K562 (cell line): ENCODE results near the gene CD300H. TPM values are rescaled to one million over a fixed set of nuclear protein-coding genes. Genes with fewer than 3 reads are reported as not detected.
A peak's percentile ranks its signal among the peaks of the same experiment; 100 is the strongest.

Experiments
- CBX1 ChIP-seq: sonication (generic); IDR thresholded peaks from 2 replicates; pipeline ENCODE4 v1.6.1; 2016; ENCODE audit warnings: antibody characterized with exemption, low read depth, mild to moderate bottlenecking
- CREM ChIP-seq: IDR thresholded peaks from 2 replicates; pipeline ENCODE4 v1.6.1; 2014; ENCODE audit warnings: antibody characterized with exemption, low read depth
- DDX20 ChIP-seq: fragments of 450-650 bp; IDR thresholded peaks from 2 replicates; pipeline ENCODE4 v1.6.1; 2016; ENCODE audit warnings: missing genetic modification characterization, low read depth, mild to moderate bottlenecking, missing compliant biosample characterization, moderate library complexity
- E2F5 ChIP-seq: sonication (generic); formaldehyde crosslinking; IDR thresholded peaks from 2 replicates; pipeline ENCODE4 v1.8.0; 2022; ENCODE audit warnings: mild to moderate bottlenecking, missing genetic modification reagents
- HINFP ChIP-seq: fragments of 450-650 bp; conservative IDR thresholded peaks from 2 replicates; pipeline ENCODE4 v1.6.1; 2016; ENCODE audit warnings: missing genetic modification characterization, low read depth, mild to moderate bottlenecking, control low read depth, missing compliant biosample characterization
- POLR2H ChIP-seq: IDR thresholded peaks from 2 replicates; pipeline ENCODE4 v1.6.1; 2016; ENCODE audit warnings: missing genetic modification characterization, low read depth, mild to moderate bottlenecking, control low read depth, missing compliant biosample characterization, moderate library complexity
- REST ChIP-seq, 2 experiments: fragments of 450-650 bp; formaldehyde crosslinking in 1 of 2; IDR thresholded peaks; 2 replicates each; pipeline versions ENCODE4 v1.4.0 to v1.6.1; 2014 to 2020; ENCODE audit warnings: mild to moderate bottlenecking in 2 of 2, borderline replicate concordance in 1 of 2, low read depth in 1 of 2
- SOX6 ChIP-seq: fragments of 450-650 bp; IDR thresholded peaks from 2 replicates; pipeline ENCODE4 v1.6.1; 2014; ENCODE audit warnings: mild to moderate bottlenecking
- SPI1 ChIP-seq: IDR thresholded peaks from 2 replicates; pipeline ENCODE4 v1.6.1; 2011; ENCODE audit warnings: low read depth, low read length, control low read depth, borderline replicate concordance
- SREBF1 ChIP-seq: fragments of 150-350 bp; IDR thresholded peaks from 2 replicates; pipeline ENCODE4 v1.6.1; 2014; ENCODE audit warnings: antibody characterized with exemption, low read depth, low read length, borderline replicate concordance
- ZBED1 ChIP-seq: IDR thresholded peaks from 2 replicates; pipeline ENCODE4 v1.6.1; 2014
- ZNF592 ChIP-seq: fragments of 450-650 bp; IDR thresholded peaks from 2 replicates; pipeline ENCODE4 v1.6.1; 2017; ENCODE audit warnings: antibody characterized with exemption, mild to moderate bottlenecking
- ZNF644 ChIP-seq: fragments of 200-800 bp; sonication (Bioruptor generic); IDR thresholded peaks from 2 replicates; pipeline ENCODE4 v1.6.1; 2016; ENCODE audit warnings: low read depth, missing genetic modification characterization, missing compliant biosample characterization
- polyA plus RNA-seq, 8 experiments: library from polyadenylated mRNA; depleted of rRNA in 4 of 8; stranded (reverse) in 5 of 8; unstranded in 3 of 8; fragments of >200 nt; fragmentation: Nextera tagmentation in 2 of 8; fragmentation: Illumina TruSeq in 1 of 8; extraction: Ambion mirVana in 2 of 8; extraction: Trizol in 1 of 8; gene quantifications; 2 replicates each; pipeline versions ENCODE4 v1.2.1 to v1.2.3, GENCODE V29; 2011 to 2014; ENCODE audit warnings: inconsistent platforms in 1 of 8, missing spikeins in 1 of 8
- total RNA-seq, 7 experiments: library from RNA; depleted of rRNA in 6 of 7; stranded (reverse); fragments of >200 nt in 6 of 7; fragmentation: Illumina TruSeq in 2 of 7; extraction: Trizol in 2 of 7; gene quantifications; 2 replicates each; pipeline versions ENCODE4 v1.2.1 to v1.2.3, GENCODE V29; 2011 to 2021; ENCODE audit warnings: low replicate concordance in 1 of 7

CD300H gene
- total and polyA plus RNA-seq, 9 of the 15 experiments (the other 6 are each of a cell fraction or from before 2014, with no cell fraction given): not detected

- TF ChIP-seq E2F5 (CRISPR knock-in tag) (no peak), CREM (no peak), ZNF644 (tag) (no peak), SOX6 (no peak), SPI1 (peak; percentile 42; the same call in 1 of the 2 replicates), DDX20 (tag) (no peak), REST (IDR thresholded peaks at IDR 0.05; ENCODE audit: borderline replicate concordance) (no peak), REST (CRISPR knock-in tag; IDR thresholded peaks at IDR 0.05; ENCODE audit: low read depth) (no peak), ZNF592 (no peak), HINFP (tag) (no peak), ZBED1 (no peak), POLR2H (tag) (no peak), CBX1 (no peak), SREBF1 (no peak)
Measured at GRCh38 chr17:74579900-74580299, 12.6 kb upstream of the CD300H start (continued).
